Left lobe of liver (tissue), 2 donors: ENCODE data around the gene KIF26B. TPM values are rescaled to one million over a fixed set of nuclear protein-coding genes. Genes with fewer than 3 reads are reported as not detected.

ENCODE experiments used
- ATAC-seq: fragments of 200-7000 bp; cut with Tn5 transposase; one replicate; pipeline ENCODE4 v1.9.1; 2020; ENCODE audit warnings: mild to moderate bottlenecking, moderate library complexity
- DNase-seq: peaks from one replicate; pipeline ENCODE4 v3.0.0-alpha.2; 2020; ENCODE audit warnings: low spot score
- total RNA-seq: library from RNA; stranded (reverse); gene quantifications from one replicate; pipeline ENCODE4 v1.2.1, GENCODE V29; 2021
- donor health status: DM: no; HTN: no; CAD: no; lungs with moderate emphysema.
- donor health status: DM: no; HTN: yes; CAD: no.

Gene KIF26B
- total RNA-seq, 1 donor from 2014 or later = 0.35 TPM

- DNase-seq (no peak), ATAC-seq (no peak)
These were observed 387.6 kb downstream of the KIF26B start for GRCh38 chr1:245542365-245542764.

DNA sequence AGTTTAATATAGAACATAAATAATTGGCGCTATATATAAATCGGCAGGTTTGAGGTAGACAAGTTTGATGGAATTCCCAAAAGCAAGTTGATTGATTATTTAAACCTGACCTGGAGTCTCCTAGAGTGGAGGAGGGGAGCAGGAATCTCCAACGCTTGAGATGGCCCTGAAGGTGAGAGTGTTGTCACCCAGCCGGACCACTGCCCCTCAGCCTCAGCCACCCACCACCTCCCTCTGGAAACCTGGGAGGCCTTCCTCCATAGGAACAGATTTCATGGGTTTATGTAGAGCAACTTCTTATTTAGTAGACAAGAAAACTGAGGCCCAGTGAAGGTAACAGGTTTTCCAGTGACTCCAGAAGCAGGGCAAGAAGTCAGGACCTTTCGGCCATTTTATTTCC, 389.5 kb downstream of the KIF26B start:
- no peak for ATAC-seq
- DNase-seq = no peak

DNA sequence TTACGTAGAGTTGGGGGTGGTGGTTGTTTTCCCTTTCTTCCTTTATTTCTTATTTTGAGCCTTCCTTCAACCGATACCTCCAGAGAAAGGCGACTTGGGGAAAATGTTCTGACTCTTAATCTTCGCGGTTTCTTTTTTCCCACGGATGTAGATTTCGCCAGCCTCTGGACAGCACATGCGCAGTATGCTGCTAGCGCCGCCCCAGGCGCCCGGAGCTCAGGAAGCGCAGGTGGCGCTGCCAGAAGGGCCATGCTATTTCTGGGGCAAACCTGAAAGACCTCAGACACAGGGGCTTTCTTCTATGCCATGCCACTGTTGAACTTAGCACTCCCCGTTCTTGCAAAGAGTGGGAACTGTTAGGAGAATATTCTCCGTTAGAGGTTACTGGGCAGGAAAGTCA, 392.1 kb downstream of the KIF26B start:
- no peak for DNase-seq
- peak; percentile 17 for ATAC-seq

GRCh38 chr1:245549996-245550719, 395.4 kb downstream of the KIF26B start:
- ATAC-seq (no peak), DNase-seq (no peak)

- DNase-seq (no peak), ATAC-seq (no peak)
These were observed 395.9 kb downstream of the KIF26B start for GRCh38 chr1:245550720-245551043.

GRCh38 chr1:245551536-245551935, 396.8 kb downstream of the KIF26B start:
- DNase-seq = no peak
- ATAC-seq = no peak

GRCh38 chr1:245552331-245552730, 397.5 kb downstream of the KIF26B start:
- DNase-seq (no peak), ATAC-seq (no peak)

DNA sequence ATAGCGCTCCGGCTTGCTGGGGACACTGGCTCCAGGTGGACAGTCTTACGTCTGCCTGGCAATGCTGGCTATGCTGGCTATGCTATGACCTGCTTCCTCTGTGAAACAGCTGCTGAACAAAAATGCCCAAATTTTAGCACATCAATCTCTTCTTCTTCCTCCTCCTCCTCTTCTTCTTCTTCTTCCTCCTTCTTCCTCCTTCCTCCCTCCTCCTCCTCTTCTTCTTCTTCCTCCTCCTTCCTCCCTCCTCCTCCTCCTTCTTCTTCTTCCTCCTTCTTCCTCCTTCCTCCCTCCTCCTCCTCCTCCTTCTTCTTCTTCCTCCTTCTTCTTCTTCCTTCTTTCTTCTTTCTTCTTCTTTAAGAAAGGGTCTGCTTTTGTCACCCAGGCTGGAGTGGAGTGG, 401.3 kb downstream of the KIF26B start:
- ATAC-seq = no peak

GRCh38 chr1:245558069-245558468, 403.3 kb downstream of the KIF26B start:
- ATAC-seq (no peak), DNase-seq (no peak)

More for the DNA sequence above, 401.3 kb downstream of the KIF26B start:
- no peak for DNase-seq

GRCh38 chr1:245560316-245560859, 405.6 kb downstream of the KIF26B start:
- ATAC-seq = no peak
- DNase-seq = no peak

GRCh38 chr1:245561665-245562234, 407.0 kb downstream of the KIF26B start:
- ATAC-seq (no peak), DNase-seq (no peak)

GRCh38 chr1:245566134-245566533, 411.3 kb downstream of the KIF26B start:
- ATAC-seq (no peak), DNase-seq (no peak)

DNA sequence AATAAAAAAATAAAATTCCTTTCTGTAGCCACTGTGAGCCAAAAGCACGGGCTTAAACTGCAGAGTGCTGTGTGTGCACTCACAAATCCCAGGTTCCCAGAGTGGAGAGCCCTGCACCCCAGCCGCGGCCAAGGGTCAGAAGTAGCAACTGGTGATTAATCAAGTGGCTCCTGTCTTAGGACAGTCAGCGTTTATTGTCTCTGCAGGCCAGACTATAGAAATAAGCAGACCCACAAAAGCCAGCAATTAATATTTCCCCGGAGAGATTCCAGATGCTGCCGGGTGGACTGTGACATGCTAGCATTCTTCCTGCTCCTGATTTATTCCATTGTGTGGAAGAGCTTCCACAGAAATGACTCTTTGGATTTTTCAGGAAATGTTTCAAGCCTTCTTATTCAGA, 412.2 kb downstream of the KIF26B start:
- no peak for DNase-seq
- no peak for ATAC-seq

- no peak for ATAC-seq
These were observed 417.1 kb downstream of the KIF26B start for GRCh38 chr1:245571815-245572294.

GRCh38 chr1:245572709-245573108, 417.9 kb downstream of the KIF26B start:
- ATAC-seq = no peak

More at GRCh38 chr1:245571815-245572294, 417.1 kb downstream of the KIF26B start:
- DNase-seq = no peak

DNA sequence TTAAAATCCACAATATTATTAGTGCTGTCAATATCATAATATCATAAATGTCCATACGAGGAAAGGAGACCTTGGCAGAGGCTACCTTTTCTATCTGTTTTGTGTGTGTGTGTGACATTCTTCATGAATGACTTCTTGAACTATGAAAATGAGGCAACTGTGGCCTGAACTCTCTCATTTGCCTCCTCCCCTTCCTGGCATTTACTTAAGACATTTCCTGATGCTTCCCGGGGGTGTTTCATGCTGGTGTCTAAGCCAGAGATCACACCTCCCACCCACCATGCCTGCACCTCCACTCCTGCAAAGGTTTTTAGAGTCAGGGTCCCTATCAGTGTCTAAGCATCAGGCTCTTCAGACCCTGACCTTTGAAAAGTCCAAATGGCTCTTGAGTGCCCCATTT, 420.9 kb downstream of the KIF26B start:
- DNase-seq = no peak
- no peak for ATAC-seq

More at GRCh38 chr1:245572709-245573108, 417.9 kb downstream of the KIF26B start:
- DNase-seq = no peak

GRCh38 chr1:245576323-245576722, 421.5 kb downstream of the KIF26B start:
- no peak for ATAC-seq
- no peak for DNase-seq

GRCh38 chr1:245577191-245578157, 422.7 kb downstream of the KIF26B start:
- ATAC-seq (no peak), DNase-seq (no peak)

GRCh38 chr1:245578308-245578707, 423.5 kb downstream of the KIF26B start:
- ATAC-seq = no peak
- no peak for DNase-seq

DNA sequence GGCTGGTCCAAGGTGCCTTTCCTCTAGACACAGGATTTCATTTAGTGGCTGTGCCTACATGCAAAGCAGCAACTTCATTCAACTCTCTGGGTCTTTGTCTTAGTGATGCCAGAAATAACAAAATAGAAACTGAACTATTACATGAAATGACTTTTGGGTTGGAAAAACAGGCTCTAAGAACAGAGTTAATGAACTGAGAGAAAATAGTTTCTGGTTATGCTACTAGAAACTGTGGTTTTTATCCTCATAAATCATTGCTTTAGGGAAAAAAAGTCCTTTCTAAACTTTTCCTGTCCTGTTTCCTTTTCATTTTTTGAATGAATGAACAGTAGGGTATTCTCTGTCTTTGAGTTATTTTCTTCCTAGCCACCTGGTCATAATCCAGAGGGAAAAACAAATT, 424.0 kb downstream of the KIF26B start:
- DNase-seq (no peak), ATAC-seq (no peak)

GRCh38 chr1:245579881-245580280, 425.1 kb downstream of the KIF26B start:
- DNase-seq = no peak
- ATAC-seq = no peak
